Thoracic aorta (tissue), 2 donors: ENCODE data around the gene IER5L. TPM values are rescaled to one million over a fixed set of nuclear protein-coding genes. Genes with fewer than 3 reads are reported as not detected.

Experiments
- ATAC-seq: fragments of 150-250 bp; one replicate; pipeline ENCODE4 v1.8.0; 2017; ENCODE audit warnings: low read depth; ENCODE audit not compliant: insufficient number of reproducible peaks, low FRiP score
- DNase-seq: peaks from one replicate; pipeline ENCODE4 v3.0.0-alpha.2; 2020; ENCODE audit warnings: low spot score
- H3K27ac ChIP-seq, 2 donors: fragments of 200-600 bp; sonication (generic); 1 replicate in 1 of 2; 2 replicates in 1 of 2; pipeline ENCODE4 v1.5.1; 2016; ENCODE audit warnings: mild to moderate bottlenecking in 2 of 2, moderate library complexity in 2 of 2
- H3K27me3 ChIP-seq: fragments of 200-600 bp; sonication (generic); replicated peaks from 2 replicates; pipeline ENCODE4 v1.6.0; 2016; ENCODE audit warnings: mild to moderate bottlenecking; ENCODE audit not compliant: insufficient read depth
- H3K36me3 ChIP-seq: fragments of 200-600 bp; sonication (generic); one replicate; pipeline ENCODE4 v1.5.1; 2016
- H3K4me1 ChIP-seq, 2 donors: fragments of 200-600 bp; sonication (generic); 1 replicate in 1 of 2; 2 replicates in 1 of 2; pipeline versions ENCODE4 v1.5.1 to v1.6.0; 2016; ENCODE audit warnings: low read depth in 2 of 2, mild to moderate bottlenecking in 1 of 2; ENCODE audit not compliant: control insufficient read depth in 1 of 2
- H3K4me3 ChIP-seq: fragments of 200-600 bp; sonication (generic); 2 replicates; pipeline ENCODE4 v1.5.1; 2016; ENCODE audit warnings: mild to moderate bottlenecking
- H3K9me3 ChIP-seq: fragments of 200-600 bp; sonication (generic); 2 replicates; pipeline ENCODE4 v1.5.1; 2016
- CTCF ChIP-seq: fragments of 200-600 bp; sonication (generic); IDR thresholded peaks from one replicate; pipeline ENCODE4 v1.5.1; 2019; ENCODE audit warnings: antibody characterized with exemption
- total RNA-seq, 2 donors: library from RNA; depleted of rRNA; stranded (reverse); fragments of >200 nt; gene quantifications; one replicate each; pipeline versions ENCODE4 v1.1.0 to v1.2.3, GENCODE V29; 2016

The IER5L gene
- total RNA-seq, 2 donors from 2014 or later = 65.4 to 81.2 TPM

- H3K36me3 ChIP-seq = peaks cover 16% of the 10 kb centered on the region
- DNase-seq (no peak), ATAC-seq (no peak)
- no peaks in the 10 kb centered on the region for H3K27me3 ChIP-seq
- H3K4me1 ChIP-seq = peaks cover 52 to 62% of the 10 kb centered on the region in 2 donors
- peak overlapping the region; percentile 88 to 95 for H3K27ac ChIP-seq
- no peak for TF ChIP-seq CTCF
- no peaks in the 10 kb centered on the region for H3K9me3 ChIP-seq
- H3K4me3 ChIP-seq = no peak overlapping the region
Observed at GRCh38 chr9:129146441-129146941, 31.6 kb downstream of the IER5L start.

- H3K27ac ChIP-seq = peak overlapping the region; percentile 88 to 95
- H3K27me3 ChIP-seq = no peaks in the 10 kb centered on the region
- H3K4me3 ChIP-seq = no peak overlapping the region
- H3K9me3 ChIP-seq = no peaks in the 10 kb centered on the region
- no peak for TF ChIP-seq CTCF
- H3K4me1 ChIP-seq = peaks cover 58 to 68% of the 10 kb centered on the region in 2 donors
- DNase-seq (no peak), ATAC-seq (peak; percentile 52)
- H3K36me3 ChIP-seq = peaks cover 10% of the 10 kb centered on the region
Observed at GRCh38 chr9:129145841-129146292, 32.2 kb downstream of the IER5L start.

GRCh38 chr9:129145316-129145715 lies 32.7 kb downstream of the IER5L start:
- H3K36me3 ChIP-seq = peaks cover 6% of the 10 kb centered on the region
- no peaks in the 10 kb centered on the region for H3K9me3 ChIP-seq
- H3K27ac ChIP-seq = peak overlapping the region; percentile 88 to 95
- no peak overlapping the region for H3K4me3 ChIP-seq
- DNase-seq = no peak
- no peak for TF ChIP-seq CTCF
- no peaks in the 10 kb centered on the region for H3K27me3 ChIP-seq
- peaks cover 63 to 74% of the 10 kb centered on the region in 2 donors for H3K4me1 ChIP-seq
- no peak for ATAC-seq

GRCh38 chr9:129143031-129143927 lies 34.8 kb downstream of the IER5L start:
- H3K36me3 ChIP-seq = no peaks in the 10 kb centered on the region

More at GRCh38 chr9:129143031-129143927, 34.8 kb downstream of the IER5L start:
- Histone ChIP-seq H3K4me1 (peaks cover 71 to 92% of the 10 kb centered on the region in 2 donors), H3K9me3 (no peaks in the 10 kb centered on the region), H3K4me3 (peak overlapping the region; percentile 55), H3K27me3 (no peaks in the 10 kb centered on the region), H3K27ac (peak overlapping the region; percentile 100)
- DNase-seq (no peak), ATAC-seq (peak; percentile 42)
- TF ChIP-seq CTCF = peak; percentile 77
